Measurements from ENCODE around the gene RHEB. TPM values are rescaled to one million over a fixed set of nuclear protein-coding genes. Genes with fewer than 3 reads are reported as not detected.

RHEB gene
- total and polyA plus RNA-seq, 2 experiments from 2014 or later = 101 to 239 TPM

DNA sequence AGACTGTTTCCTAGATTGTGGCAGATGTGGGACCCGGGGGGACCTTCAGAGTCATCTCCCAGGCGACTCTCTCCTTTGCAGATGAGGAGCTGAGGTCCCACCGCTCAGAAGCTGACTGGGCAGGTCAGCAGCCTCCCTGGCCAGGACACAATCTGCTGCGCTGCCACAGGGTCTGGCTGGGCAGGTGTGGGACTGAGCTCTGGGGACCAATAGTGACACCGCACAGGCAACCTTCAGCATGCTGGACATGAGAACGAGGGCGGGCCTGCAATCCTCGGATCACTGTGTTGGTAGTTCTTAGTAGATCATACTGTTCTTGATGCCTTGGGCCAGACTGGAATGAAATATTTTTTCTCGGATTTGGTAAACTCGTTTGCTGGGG is 59.2 kb downstream of the RHEB start:
- H3K4me1 Mint-ChIP-seq = peaks cover 52% of the 10 kb centered on the region
- Histone ChIP-seq H3K9me2 (ENCODE audit: insufficient read depth) (peaks cover 3% of the 10 kb centered on the region; the same call in 1 of the 2 replicates), H3K36me3 (ENCODE audit: insufficient read depth) (peaks cover 24% of the 10 kb centered on the region), H3K27me3 (ENCODE audit: insufficient read depth) (no peaks in the 10 kb centered on the region), H3K27ac (ENCODE audit: low read depth) (peak overlapping the region; percentile 81; the same call in 1 of the 2 replicates), H3K4me3 (no peak overlapping the region), H3F3A (replicated peaks; ENCODE audit: low read depth) (peaks cover 27% of the 10 kb centered on the region), H3K79me2 (replicated peaks; ENCODE audit: insufficient read depth) (no peaks in the 10 kb centered on the region), H4K20me1 (replicated peaks; ENCODE audit: insufficient read depth) (no peaks in the 10 kb centered on the region), H2AFZ (no peak overlapping the region), H3K4me1 (ENCODE audit: insufficient read depth) (peaks cover 47% of the 10 kb centered on the region), H3K4me2 (peak overlapping the region; percentile 40; the same call in 1 of the 2 replicates)
- H3K27me3 Mint-ChIP-seq (ENCODE audit: insufficient read depth, low read depth, poor library complexity) = peaks cover 13% of the 10 kb centered on the region
- peaks cover 68% of the 10 kb centered on the region for H3K9me3 Mint-ChIP-seq
- ATAC-seq = no peak
- H3K4me3 Mint-ChIP-seq = no peak overlapping the region
- no peak for DNase-seq (ENCODE audit: low spot score)
- peak overlapping the region; percentile 69 for H3K27ac Mint-ChIP-seq
- no peak for TF ChIP-seq ZNF114 (CRISPR knock-in tag; IDR thresholded peaks at IDR 0.05)
- no peak for TF ChIP-seq NANOG (IDR thresholded peaks at IDR 0.05; ENCODE audit: borderline replicate concordance)
- TF ChIP-seq, protein P1, sequence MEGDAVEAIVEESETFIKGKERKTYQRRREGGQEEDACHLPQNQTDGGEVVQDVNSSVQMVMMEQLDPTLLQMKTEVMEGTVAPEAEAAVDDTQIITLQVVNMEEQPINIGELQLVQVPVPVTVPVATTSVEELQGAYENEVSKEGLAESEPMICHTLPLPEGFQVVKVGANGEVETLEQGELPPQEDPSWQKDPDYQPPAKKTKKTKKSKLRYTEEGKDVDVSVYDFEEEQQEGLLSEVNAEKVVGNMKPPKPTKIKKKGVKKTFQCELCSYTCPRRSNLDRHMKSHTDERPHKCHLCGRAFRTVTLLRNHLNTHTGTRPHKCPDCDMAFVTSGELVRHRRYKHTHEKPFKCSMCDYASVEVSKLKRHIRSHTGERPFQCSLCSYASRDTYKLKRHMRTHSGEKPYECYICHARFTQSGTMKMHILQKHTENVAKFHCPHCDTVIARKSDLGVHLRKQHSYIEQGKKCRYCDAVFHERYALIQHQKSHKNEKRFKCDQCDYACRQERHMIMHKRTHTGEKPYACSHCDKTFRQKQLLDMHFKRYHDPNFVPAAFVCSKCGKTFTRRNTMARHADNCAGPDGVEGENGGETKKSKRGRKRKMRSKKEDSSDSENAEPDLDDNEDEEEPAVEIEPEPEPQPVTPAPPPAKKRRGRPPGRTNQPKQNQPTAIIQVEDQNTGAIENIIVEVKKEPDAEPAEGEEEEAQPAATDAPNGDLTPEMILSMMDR (conservative IDR thresholded peaks at IDR 0.05; ENCODE audit: low read depth in 2 of 2) = no peak
- TF ChIP-seq EZH2 (IDR thresholded peaks at IDR 0.05; ENCODE audit: low read depth, unreplicated experiment) = no peak
- no peak for TF ChIP-seq JUNB (IDR thresholded peaks at IDR 0.05; ENCODE audit: unreplicated experiment)
- TF ChIP-seq ZNF331 (CRISPR knock-in tag; IDR thresholded peaks at IDR 0.05; ENCODE audit: low read depth) = no peak
- TF ChIP-seq POLR2AphosphoS5 (IDR thresholded peaks at IDR 0.05; ENCODE audit: low read depth) = no peak
- TF ChIP-seq, protein P2, sequence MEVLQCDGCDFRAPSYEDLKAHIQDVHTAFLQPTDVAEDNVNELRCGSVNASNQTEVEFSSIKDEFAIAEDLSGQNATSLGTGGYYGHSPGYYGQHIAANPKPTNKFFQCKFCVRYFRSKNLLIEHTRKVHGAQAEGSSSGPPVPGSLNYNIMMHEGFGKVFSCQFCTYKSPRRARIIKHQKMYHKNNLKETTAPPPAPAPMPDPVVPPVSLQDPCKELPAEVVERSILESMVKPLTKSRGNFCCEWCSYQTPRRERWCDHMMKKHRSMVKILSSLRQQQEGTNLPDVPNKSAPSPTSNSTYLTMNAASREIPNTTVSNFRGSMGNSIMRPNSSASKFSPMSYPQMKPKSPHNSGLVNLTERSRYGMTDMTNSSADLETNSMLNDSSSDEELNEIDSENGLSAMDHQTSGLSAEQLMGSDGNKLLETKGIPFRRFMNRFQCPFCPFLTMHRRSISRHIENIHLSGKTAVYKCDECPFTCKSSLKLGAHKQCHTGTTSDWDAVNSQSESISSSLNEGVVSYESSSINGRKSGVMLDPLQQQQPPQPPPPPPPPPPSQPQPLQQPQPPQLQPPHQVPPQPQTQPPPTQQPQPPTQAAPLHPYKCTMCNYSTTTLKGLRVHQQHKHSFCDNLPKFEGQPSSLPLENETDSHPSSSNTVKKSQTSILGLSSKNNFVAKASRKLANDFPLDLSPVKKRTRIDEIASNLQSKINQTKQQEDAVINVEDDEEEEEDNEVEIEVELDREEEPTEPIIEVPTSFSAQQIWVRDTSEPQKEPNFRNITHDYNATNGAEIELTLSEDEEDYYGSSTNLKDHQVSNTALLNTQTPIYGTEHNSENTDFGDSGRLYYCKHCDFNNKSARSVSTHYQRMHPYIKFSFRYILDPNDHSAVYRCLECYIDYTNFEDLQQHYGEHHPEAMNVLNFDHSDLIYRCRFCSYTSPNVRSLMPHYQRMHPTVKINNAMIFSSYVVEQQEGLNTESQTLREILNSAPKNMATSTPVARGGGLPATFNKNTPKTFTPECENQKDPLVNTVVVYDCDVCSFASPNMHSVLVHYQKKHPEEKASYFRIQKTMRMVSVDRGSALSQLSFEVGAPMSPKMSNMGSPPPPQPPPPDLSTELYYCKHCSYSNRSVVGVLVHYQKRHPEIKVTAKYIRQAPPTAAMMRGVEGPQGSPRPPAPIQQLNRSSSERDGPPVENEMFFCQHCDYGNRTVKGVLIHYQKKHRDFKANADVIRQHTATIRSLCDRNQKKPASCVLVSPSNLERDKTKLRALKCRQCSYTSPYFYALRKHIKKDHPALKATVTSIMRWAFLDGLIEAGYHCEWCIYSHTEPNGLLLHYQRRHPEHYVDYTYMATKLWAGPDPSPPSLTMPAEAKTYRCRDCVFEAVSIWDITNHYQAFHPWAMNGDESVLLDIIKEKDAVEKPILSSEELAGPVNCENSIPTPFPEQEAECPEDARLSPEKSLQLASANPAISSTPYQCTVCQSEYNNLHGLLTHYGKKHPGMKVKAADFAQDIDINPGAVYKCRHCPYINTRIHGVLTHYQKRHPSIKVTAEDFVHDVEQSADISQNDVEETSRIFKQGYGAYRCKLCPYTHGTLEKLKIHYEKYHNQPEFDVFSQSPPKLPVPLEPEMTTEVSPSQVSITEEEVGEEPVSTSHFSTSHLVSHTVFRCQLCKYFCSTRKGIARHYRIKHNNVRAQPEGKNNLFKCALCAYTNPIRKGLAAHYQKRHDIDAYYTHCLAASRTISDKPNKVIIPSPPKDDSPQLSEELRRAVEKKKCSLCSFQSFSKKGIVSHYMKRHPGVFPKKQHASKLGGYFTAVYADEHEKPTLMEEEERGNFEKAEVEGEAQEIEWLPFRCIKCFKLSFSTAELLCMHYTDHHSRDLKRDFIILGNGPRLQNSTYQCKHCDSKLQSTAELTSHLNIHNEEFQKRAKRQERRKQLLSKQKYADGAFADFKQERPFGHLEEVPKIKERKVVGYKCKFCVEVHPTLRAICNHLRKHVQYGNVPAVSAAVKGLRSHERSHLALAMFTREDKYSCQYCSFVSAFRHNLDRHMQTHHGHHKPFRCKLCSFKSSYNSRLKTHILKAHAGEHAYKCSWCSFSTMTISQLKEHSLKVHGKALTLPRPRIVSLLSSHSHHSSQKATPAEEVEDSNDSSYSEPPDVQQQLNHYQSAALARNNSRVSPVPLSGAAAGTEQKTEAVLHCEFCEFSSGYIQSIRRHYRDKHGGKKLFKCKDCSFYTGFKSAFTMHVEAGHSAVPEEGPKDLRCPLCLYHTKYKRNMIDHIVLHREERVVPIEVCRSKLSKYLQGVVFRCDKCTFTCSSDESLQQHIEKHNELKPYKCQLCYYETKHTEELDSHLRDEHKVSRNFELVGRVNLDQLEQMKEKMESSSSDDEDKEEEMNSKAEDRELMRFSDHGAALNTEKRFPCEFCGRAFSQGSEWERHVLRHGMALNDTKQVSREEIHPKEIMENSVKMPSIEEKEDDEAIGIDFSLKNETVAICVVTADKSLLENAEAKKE (CRISPR knock-in tag; IDR thresholded peaks at IDR 0.05) = no peak
- TF ChIP-seq CREB1 (CRISPR knock-in tag; IDR thresholded peaks at IDR 0.05; ENCODE audit: low read depth) = no peak
- TF ChIP-seq, protein P3, sequence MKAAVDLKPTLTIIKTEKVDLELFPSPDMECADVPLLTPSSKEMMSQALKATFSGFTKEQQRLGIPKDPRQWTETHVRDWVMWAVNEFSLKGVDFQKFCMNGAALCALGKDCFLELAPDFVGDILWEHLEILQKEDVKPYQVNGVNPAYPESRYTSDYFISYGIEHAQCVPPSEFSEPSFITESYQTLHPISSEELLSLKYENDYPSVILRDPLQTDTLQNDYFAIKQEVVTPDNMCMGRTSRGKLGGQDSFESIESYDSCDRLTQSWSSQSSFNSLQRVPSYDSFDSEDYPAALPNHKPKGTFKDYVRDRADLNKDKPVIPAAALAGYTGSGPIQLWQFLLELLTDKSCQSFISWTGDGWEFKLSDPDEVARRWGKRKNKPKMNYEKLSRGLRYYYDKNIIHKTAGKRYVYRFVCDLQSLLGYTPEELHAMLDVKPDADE (IDR thresholded peaks at IDR 0.05) = no peak
- no peak for TF ChIP-seq STAT1 (IDR thresholded peaks at IDR 0.05; ENCODE audit: unreplicated experiment)
- no peak for TF ChIP-seq EZH2phosphoT487 (IDR thresholded peaks at IDR 0.05; ENCODE audit: unreplicated experiment)
- TF ChIP-seq, protein P4, sequence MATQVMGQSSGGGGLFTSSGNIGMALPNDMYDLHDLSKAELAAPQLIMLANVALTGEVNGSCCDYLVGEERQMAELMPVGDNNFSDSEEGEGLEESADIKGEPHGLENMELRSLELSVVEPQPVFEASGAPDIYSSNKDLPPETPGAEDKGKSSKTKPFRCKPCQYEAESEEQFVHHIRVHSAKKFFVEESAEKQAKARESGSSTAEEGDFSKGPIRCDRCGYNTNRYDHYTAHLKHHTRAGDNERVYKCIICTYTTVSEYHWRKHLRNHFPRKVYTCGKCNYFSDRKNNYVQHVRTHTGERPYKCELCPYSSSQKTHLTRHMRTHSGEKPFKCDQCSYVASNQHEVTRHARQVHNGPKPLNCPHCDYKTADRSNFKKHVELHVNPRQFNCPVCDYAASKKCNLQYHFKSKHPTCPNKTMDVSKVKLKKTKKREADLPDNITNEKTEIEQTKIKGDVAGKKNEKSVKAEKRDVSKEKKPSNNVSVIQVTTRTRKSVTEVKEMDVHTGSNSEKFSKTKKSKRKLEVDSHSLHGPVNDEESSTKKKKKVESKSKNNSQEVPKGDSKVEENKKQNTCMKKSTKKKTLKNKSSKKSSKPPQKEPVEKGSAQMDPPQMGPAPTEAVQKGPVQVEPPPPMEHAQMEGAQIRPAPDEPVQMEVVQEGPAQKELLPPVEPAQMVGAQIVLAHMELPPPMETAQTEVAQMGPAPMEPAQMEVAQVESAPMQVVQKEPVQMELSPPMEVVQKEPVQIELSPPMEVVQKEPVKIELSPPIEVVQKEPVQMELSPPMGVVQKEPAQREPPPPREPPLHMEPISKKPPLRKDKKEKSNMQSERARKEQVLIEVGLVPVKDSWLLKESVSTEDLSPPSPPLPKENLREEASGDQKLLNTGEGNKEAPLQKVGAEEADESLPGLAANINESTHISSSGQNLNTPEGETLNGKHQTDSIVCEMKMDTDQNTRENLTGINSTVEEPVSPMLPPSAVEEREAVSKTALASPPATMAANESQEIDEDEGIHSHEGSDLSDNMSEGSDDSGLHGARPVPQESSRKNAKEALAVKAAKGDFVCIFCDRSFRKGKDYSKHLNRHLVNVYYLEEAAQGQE (IDR thresholded peaks at IDR 0.05; ENCODE audit: unreplicated experiment) = no peak
- H3K36me3 Mint-ChIP-seq (ENCODE audit: low read depth) = peaks cover 75% of the 10 kb centered on the region

Data from GM23338 (cell line).